Testis (tissue), 3 donors: ENCODE data around the gene FUT8. TPM values are rescaled to one million over a fixed set of nuclear protein-coding genes. Genes with fewer than 3 reads are reported as not detected.

Experiments used
- DNase-seq: peaks from one replicate; pipeline ENCODE4 v3.0.0-alpha.2; 2019
- H3K27ac ChIP-seq, 2 donors: fragments of 200-600 bp; sonication (generic); one replicate each; pipeline ENCODE4 v1.5.1; 2019
- H3K27me3 ChIP-seq: fragments of 200-600 bp; sonication (generic); one replicate; pipeline ENCODE4 v1.5.1; 2019
- H3K36me3 ChIP-seq: fragments of 200-600 bp; sonication (generic); one replicate; pipeline ENCODE4 v1.5.1; 2017; ENCODE audit warnings: low read depth; ENCODE audit errors: missing control alignments
- H3K4me1 ChIP-seq: fragments of 200-600 bp; sonication (generic); one replicate; pipeline ENCODE4 v1.5.1; 2019
- H3K4me3 ChIP-seq, 2 donors: fragments of 200-600 bp; sonication (generic); one replicate each; pipeline ENCODE4 v1.5.1; 2017 to 2019
- H3K9me3 ChIP-seq: fragments of 200-600 bp; sonication (generic); one replicate; pipeline ENCODE4 v1.5.1; 2017
- POLR2A ChIP-seq: fragments of 450-650 bp; IDR thresholded peaks from one replicate; pipeline ENCODE4 v1.6.1; 2017; ENCODE audit warnings: antibody characterized with exemption, mild to moderate bottlenecking, moderate library complexity
- WGBS, 2 donors: methylation state at CpG; one replicate each; pipeline ENCODE4 v1.1.5; 2018; 5-methylcytosine and 5-hydroxymethylcytosine counted together
- intact Hi-C: fragments of 100-400 bp; cut with DNase I; formaldehyde crosslinking; loops from one replicate; pipeline ENCODE4 v1.15.1; 2023; ENCODE audit warnings: low total_unique reads
- polyA plus RNA-seq: library from polyadenylated mRNA; stranded (reverse); fragments of 350-450 nt; fragmentation: Illumina TruSeq; extraction: RNeasy Lipid Tissue Mini Kit (QIAGEN cat#74804); gene quantifications from one replicate; pipeline ENCODE4 v1.2.3, GENCODE V29; 2014; ENCODE audit warnings: low read depth, low replicate concordance; ENCODE audit not compliant: insufficient read depth
- total RNA-seq, 2 donors: library from RNA; depleted of rRNA; stranded (reverse); fragments of >200 nt; gene quantifications; one replicate each; pipeline ENCODE4 v1.2.3, GENCODE V29; 2016
- TF ChIP-seq, protein P1 (sequence below), 3 experiments: fragments of 450-650 bp in 2 of 3; fragments of 200-600 bp in 1 of 3; sonication (generic) in 1 of 3; IDR thresholded peaks; one replicate each; pipeline ENCODE4 v1.5.1; 2016 to 2019; ENCODE audit warnings: antibody characterized with exemption in 3 of 3, mild to moderate bottlenecking in 2 of 3, moderate library complexity in 1 of 3

Gene FUT8
- total and polyA plus RNA-seq, 3 donors from 2014 or later = 47.1 to 68.3 (median 58.7) TPM

DNA sequence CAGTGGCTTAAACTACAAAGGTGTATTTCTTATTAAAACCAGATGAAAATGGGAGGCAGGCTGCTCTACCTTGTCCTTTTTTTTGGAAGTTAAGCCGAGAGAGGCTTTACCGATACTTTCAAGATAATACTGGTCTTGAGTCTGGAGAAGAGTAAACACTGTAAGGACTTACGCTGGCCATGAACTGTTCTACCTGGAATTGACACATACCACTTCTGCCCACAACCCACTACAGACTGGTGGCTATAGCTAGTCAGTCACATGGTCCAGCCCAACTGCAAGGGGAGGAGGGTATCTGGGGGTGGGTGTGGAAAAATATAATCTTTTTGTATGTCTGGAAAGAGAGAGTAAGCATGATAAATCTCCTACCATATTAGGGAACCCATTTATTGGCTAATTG is 4.4 kb upstream of the FUT8 start:
- DNase-seq = no peak
- no peaks in the 10 kb centered on the region for H3K27me3 ChIP-seq
- TF ChIP-seq POLR2A = no peak
- TF ChIP-seq, protein P1, sequence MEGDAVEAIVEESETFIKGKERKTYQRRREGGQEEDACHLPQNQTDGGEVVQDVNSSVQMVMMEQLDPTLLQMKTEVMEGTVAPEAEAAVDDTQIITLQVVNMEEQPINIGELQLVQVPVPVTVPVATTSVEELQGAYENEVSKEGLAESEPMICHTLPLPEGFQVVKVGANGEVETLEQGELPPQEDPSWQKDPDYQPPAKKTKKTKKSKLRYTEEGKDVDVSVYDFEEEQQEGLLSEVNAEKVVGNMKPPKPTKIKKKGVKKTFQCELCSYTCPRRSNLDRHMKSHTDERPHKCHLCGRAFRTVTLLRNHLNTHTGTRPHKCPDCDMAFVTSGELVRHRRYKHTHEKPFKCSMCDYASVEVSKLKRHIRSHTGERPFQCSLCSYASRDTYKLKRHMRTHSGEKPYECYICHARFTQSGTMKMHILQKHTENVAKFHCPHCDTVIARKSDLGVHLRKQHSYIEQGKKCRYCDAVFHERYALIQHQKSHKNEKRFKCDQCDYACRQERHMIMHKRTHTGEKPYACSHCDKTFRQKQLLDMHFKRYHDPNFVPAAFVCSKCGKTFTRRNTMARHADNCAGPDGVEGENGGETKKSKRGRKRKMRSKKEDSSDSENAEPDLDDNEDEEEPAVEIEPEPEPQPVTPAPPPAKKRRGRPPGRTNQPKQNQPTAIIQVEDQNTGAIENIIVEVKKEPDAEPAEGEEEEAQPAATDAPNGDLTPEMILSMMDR (IDR thresholded peaks at IDR 0.05) = no peak

DNA sequence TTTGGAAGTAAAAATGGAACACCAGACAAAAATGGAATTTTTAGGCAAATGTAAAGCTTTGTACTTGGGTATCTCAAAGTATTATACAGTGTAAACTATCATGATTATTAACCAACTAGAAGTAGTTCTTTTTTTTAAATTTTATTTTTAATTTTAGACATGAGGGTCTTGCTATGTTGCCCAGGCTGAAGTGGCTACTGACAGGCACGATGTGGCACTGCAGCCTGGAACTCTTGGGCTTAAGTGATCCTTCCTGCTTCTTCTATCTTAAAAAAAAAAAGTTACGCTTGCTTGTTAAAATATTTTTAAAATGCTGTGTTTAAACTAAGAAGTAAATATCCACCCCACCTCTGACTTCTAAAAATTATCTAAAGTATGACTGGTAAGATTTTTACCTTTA is 1.9 kb upstream of the FUT8 start:
- Histone ChIP-seq H3K9me3 (no peaks in the 10 kb centered on the region), H3K4me3 (no peak overlapping the region), H3K4me1 (no peaks in the 10 kb centered on the region), H3K36me3 (no peaks in the 10 kb centered on the region), H3K27ac (peak overlapping the region in 1 of 2 donors; percentile 94), H3K27me3 (no peaks in the 10 kb centered on the region)
- TF ChIP-seq POLR2A = no peak
- TF ChIP-seq, protein P1 (IDR thresholded peaks at IDR 0.05) = no peak
- no peak for DNase-seq
- intact Hi-C loops = loop anchor here (10.0 kb wide), 1 partner anchor 414 kb away; no protein-coding TSS in a partner anchor
- 83 to 86% methylated on average over 2 of the region's 2 CpGs for WGBS, 2 donors

More for the DNA sequence above, 4.4 kb upstream of the FUT8 start:
- intact Hi-C loops = no loop called here
- no peak overlapping the region for H3K4me3 ChIP-seq
- 91 to 92% methylated on average over 3 of the region's 3 CpGs for WGBS, 2 donors
- no peaks in the 10 kb centered on the region for H3K36me3 ChIP-seq
- H3K27ac ChIP-seq = no peak overlapping the region
- no peaks in the 10 kb centered on the region for H3K9me3 ChIP-seq
- H3K4me1 ChIP-seq = peaks cover 3% of the 10 kb centered on the region

DNA sequence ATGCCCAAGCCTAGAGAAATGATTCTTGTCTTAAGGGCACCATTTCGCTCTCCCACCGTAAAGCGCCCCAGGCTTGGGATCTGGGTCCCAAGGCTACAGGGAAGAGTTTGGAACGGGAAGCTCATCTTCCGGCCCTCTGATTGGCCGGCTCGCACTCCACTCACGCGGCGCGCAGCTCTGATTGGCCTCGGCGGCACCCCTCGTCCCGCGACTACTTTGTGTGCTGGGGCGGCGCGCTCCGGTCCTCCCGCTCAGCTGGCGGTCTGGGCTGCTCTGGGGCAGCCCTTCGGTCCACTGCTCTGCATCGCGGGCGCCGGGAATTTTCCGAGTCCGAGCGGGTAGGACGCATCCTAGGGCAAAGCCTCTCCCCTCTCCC is 886 bp upstream of the FUT8 start:
- DNase-seq = peak; percentile 97
- no peaks in the 10 kb centered on the region for H3K9me3 ChIP-seq
- WGBS, 2 donors = 0 to 1% methylated on average over 7 to 31 of the region's 31 CpGs
- H3K36me3 ChIP-seq = no peaks in the 10 kb centered on the region
- TF ChIP-seq, protein P1 (IDR thresholded peaks at IDR 0.05) = no peak
- TF ChIP-seq POLR2A = no peak
- peak overlapping the region; percentile 94 to 96 for H3K27ac ChIP-seq
- no peaks in the 10 kb centered on the region for H3K27me3 ChIP-seq
- H3K4me1 ChIP-seq = no peaks in the 10 kb centered on the region
- intact Hi-C loops = loop anchor here (10.0 kb wide), 1 partner anchor 413 kb away; no protein-coding TSS in a partner anchor
- H3K4me3 ChIP-seq = peak overlapping the region; percentile 79 to 94

DNA sequence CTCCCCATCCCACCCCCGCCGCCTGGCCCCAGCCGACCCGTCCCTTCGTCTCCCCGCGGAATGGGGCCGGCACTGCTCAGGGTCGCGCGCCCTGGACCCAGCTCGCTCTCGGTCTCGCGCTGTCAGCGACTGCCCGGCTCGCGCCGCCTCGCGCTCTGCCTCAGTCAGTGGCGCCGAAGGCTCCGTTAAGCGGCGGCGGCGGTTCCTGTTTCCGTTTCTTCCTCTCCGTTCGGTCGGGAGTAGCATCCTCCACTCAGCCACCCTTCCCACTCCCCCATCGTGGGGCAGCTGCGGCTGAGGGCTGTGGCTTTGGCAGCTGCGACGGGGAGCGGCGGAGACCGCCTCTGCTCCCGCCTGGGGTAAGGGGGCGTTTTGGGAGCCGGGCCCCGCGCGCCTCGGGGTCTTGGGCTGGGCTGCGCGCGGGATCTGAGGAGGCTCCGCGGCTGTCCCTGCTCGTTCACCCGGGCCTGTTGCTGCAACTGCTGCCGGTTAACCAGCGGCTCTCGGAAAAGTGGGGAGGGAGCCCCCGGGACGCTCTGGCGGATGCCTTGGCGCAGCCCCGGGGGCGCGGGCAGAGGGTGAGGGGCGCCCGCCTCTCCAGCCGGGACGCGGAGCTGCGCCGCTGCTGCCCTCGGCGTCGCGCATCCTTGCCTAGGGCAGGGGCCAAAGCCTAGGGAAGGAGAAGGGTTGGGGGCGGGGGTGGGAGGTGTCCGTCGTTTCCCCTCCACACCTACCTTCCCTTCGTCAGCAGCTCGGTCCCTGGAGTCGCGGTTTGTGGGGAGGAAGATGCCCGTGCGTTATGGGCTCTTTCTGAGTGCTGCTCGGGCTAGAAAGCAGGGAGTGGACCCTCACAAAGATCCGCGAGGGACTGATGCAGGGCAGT is 567 bp downstream of the FUT8 start:
- Histone ChIP-seq H3K4me1 (no peaks in the 10 kb centered on the region), H3K27ac (peak overlapping the region; percentile 94 to 96), H3K9me3 (no peaks in the 10 kb centered on the region), H3K4me3 (peak overlapping the region; percentile 79 to 94), H3K27me3 (no peaks in the 10 kb centered on the region), H3K36me3 (no peaks in the 10 kb centered on the region)
- intact Hi-C loops = loop anchor here (10.0 kb wide), 1 partner anchor 412 kb away; no protein-coding TSS in a partner anchor
- DNase-seq = peak; percentile 48
- TF ChIP-seq, protein P1 (IDR thresholded peaks at IDR 0.05) = no peak
- TF ChIP-seq POLR2A = no peak
- WGBS, 2 donors = 0 to 2% methylated on average over 10 to 75 of the region's 87 CpGs
